ENCODE data around the gene PKP4.
"Not testable (repeated sequence)": the region's sequence is repeated elsewhere in the genome, so short reads cannot be mapped to it uniquely, and the experiment has no call there.

PKP4 gene, protein sequence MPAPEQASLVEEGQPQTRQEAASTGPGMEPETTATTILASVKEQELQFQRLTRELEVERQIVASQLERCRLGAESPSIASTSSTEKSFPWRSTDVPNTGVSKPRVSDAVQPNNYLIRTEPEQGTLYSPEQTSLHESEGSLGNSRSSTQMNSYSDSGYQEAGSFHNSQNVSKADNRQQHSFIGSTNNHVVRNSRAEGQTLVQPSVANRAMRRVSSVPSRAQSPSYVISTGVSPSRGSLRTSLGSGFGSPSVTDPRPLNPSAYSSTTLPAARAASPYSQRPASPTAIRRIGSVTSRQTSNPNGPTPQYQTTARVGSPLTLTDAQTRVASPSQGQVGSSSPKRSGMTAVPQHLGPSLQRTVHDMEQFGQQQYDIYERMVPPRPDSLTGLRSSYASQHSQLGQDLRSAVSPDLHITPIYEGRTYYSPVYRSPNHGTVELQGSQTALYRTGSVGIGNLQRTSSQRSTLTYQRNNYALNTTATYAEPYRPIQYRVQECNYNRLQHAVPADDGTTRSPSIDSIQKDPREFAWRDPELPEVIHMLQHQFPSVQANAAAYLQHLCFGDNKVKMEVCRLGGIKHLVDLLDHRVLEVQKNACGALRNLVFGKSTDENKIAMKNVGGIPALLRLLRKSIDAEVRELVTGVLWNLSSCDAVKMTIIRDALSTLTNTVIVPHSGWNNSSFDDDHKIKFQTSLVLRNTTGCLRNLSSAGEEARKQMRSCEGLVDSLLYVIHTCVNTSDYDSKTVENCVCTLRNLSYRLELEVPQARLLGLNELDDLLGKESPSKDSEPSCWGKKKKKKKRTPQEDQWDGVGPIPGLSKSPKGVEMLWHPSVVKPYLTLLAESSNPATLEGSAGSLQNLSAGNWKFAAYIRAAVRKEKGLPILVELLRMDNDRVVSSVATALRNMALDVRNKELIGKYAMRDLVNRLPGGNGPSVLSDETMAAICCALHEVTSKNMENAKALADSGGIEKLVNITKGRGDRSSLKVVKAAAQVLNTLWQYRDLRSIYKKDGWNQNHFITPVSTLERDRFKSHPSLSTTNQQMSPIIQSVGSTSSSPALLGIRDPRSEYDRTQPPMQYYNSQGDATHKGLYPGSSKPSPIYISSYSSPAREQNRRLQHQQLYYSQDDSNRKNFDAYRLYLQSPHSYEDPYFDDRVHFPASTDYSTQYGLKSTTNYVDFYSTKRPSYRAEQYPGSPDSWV

DNA sequence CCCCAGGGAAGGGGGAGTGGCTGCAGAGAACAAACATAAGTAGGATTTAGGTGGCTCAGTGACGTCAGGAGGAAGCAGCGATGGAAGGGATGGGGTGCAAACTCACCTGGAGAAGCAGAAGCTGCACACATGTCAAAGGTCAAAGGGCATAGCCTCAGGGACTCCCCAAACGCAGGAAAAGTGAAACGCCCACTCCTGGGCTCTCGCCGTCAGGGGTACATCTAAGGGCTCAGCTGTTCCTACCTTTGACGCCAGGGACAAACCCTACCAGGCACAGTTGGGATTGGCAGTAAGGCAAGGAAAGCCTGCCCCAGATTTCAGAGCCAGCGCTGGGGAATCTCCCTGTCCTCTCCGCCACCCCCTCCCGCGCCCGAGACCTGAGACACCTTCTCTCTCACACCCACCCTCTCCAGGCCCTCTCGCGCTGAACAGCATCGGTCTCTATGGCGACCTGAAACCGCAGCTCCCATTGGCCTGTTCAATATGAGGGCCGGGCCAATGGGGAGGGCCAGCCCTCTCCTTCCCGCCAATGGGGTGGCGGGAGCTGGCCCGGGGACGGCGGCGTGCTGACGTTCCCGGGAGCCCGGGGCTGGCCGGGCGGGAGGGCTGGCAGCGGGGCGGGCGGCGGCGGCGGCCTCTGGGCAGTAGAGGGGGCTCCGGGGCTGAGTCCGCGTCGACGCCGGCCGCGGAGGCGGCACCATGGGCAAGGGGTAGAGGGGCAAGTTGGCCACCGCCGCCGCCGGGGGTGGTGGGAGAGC is at the start of gene PKP4, which contains the start of gene CCDC148:
TSS of gene PKP4 (plus strand) at position 644 of the 758 bp plus-strand sequence. CDS start 76,233 bp downstream, outside the sequence.
TSS of gene CCDC148 (minus strand) at position 445 of the 758 bp plus-strand sequence. CDS start at position 131, 314 bp downstream.
- Histone ChIP-seq H3K9ac (peak within 1 kb of the TSS; percentile 79), H3K27me3 (peaks cover 22% of the 10 kb centered on the region), H3K4me2 (peak within 1 kb of the TSS; percentile 96), H3K4me3 (peak within 1 kb of the TSS; percentile 88), H3K36me3 (no peaks in the 10 kb centered on the region), H3K27ac (peak within 1 kb of the TSS; percentile 61), H3K4me1 (peaks cover 21% of the 10 kb centered on the region), H4K20me1 (peaks cover 36% of the 10 kb centered on the region), H3K9me3 (no peaks in the 10 kb centered on the region)
- TF ChIP-seq Cebpa-rat (IDR thresholded peaks at IDR 0.05) = no peak

DNA sequence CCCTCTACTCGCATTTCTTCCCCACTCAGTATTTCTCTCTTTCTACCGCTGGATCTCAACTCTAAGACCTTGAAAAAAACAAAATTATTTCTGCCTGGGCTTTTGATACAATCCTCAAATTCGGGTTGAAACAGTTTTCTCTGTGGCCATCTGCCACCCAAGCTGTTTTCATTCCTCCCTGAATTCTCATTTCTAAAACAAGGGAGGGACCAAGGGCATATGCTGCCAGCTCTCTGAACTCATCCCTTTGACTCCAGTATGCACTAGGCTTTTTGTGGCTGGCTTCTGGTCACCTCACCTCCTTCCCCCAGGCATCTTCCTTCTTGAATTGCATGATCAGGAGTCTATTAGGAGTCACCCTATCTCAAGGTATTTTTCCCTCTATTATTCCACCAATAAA is 49.7 kb upstream of the PKP4 start:
- H3K4me3 ChIP-seq = no peak overlapping the region
- H3K27me3 ChIP-seq = no peaks in the 10 kb centered on the region
- no peak overlapping the region for H3K27ac ChIP-seq
- H3K36me3 ChIP-seq = no peaks in the 10 kb centered on the region
- peaks cover 10% of the 10 kb centered on the region; the same call in 1 of the 2 replicates for H3K9me3 ChIP-seq
- H3K4me2 ChIP-seq = no peak overlapping the region
- no peak overlapping the region for H3K9ac ChIP-seq
- no peak for TF ChIP-seq Cebpa-rat (IDR thresholded peaks at IDR 0.05)
- no peaks in the 10 kb centered on the region for H4K20me1 ChIP-seq
- H3K4me1 ChIP-seq = no peaks in the 10 kb centered on the region

DNA sequence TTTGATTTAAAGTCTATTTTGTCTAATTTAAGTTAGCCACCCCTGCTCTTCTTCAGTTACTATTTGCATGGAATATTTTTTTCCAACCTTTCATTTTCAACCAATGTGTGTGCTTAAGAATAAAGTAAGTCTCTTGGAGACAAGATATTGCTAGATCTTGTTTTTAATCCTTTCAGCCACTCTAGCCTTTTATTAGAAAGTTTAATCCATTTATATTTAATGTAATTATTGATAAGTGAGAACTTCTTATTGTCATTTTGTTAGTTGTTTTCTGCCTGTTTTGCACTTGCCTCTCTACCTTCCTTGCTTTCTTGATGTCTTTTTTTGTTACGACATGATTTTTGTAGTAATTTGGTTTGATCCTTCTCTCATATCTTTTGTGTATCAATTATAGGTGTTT is 46.6 kb upstream of the PKP4 start:
- Histone ChIP-seq H3K27ac (no peak overlapping the region), H3K36me3 (no peaks in the 10 kb centered on the region), H3K4me1 (no peaks in the 10 kb centered on the region), H3K9ac (no peak overlapping the region), H3K27me3 (no peaks in the 10 kb centered on the region), H4K20me1 (no peaks in the 10 kb centered on the region), H3K4me2 (no peak overlapping the region), H3K4me3 (no peak overlapping the region), H3K9me3 (peaks cover 11% of the 10 kb centered on the region; the same call in 1 of the 2 replicates)
- no peak for TF ChIP-seq Cebpa-rat (IDR thresholded peaks at IDR 0.05)

DNA sequence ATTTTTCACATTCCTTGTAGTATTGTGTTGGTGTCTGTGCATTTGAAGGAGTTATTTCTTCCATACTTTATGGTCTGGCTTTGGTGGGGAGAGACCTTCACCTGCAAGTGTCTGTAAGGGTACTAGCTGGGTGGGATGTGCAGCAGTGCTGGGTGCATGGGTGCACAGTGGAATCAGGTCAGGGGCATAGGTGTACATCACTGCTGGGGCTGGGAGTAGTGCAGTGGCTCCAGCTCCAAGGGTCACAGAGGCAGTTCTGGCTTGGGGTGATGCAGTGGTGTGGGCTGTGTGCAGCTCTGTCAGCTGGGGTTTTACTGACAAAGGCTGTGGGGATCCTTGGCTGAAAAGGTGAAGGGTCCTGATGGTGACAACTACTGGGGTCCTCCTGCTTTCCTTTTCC is 45.0 kb upstream of the PKP4 start:
- H3K9ac ChIP-seq = no peak overlapping the region
- H4K20me1 ChIP-seq = no peaks in the 10 kb centered on the region
- H3K4me2 ChIP-seq = no peak overlapping the region
- H3K9me3 ChIP-seq = peaks cover 21% of the 10 kb centered on the region
- no peak for TF ChIP-seq Cebpa-rat (IDR thresholded peaks at IDR 0.05)
- H3K36me3 ChIP-seq = no peaks in the 10 kb centered on the region
- no peak overlapping the region for H3K27ac ChIP-seq
- no peaks in the 10 kb centered on the region for H3K27me3 ChIP-seq
- no peak overlapping the region for H3K4me3 ChIP-seq
- no peaks in the 10 kb centered on the region for H3K4me1 ChIP-seq

DNA sequence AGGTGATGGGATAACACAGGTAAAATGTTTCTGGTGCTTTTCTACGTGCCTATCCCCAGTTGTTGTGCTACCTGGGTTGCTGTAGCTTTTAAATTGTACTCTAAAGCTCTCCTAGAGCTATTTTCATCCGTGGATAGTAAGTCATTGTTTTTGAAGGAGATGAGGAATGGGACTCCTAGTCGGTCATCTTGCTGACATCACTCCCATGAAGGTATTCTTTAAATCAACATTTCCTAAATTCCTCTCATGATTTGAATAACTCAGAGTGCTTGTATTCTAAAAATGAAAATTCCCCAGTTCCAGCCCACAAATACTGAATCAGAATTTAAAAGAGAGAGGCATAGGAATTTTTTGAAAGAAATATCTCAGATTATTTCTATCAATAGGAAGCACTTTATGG is 44.5 kb upstream of the PKP4 start:
- no peak overlapping the region for H3K27ac ChIP-seq
- H3K9me3 ChIP-seq = peaks cover 21% of the 10 kb centered on the region
- no peak overlapping the region for H3K4me2 ChIP-seq
- H3K36me3 ChIP-seq = no peaks in the 10 kb centered on the region
- H3K27me3 ChIP-seq = no peaks in the 10 kb centered on the region
- H3K4me3 ChIP-seq = no peak overlapping the region
- TF ChIP-seq Cebpa-rat (IDR thresholded peaks at IDR 0.05) = no peak
- H3K4me1 ChIP-seq = no peaks in the 10 kb centered on the region
- H3K9ac ChIP-seq = no peak overlapping the region
- H4K20me1 ChIP-seq = no peaks in the 10 kb centered on the region

DNA sequence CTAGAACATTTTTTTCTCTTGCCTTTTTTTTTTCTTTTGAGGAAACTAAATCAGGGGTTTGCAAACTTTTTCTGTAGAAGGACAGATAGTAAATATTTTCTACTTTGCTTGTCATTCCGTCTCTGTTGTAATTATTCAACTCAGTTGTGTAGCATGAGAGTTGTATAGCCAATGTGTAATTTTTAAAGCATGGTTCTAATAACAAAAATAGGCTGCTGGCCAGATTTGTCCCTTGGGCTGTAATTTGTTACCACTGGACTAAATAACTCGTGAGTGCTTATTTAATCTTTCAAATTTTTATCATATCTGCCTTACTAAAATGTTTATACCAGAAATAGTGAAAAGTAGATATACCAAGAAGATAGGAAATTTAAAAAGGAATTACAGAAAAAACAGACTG is 43.2 kb upstream of the PKP4 start:
- Histone ChIP-seq H3K4me1 (no peaks in the 10 kb centered on the region), H3K27ac (no peak overlapping the region), H3K9ac (no peak overlapping the region), H4K20me1 (no peaks in the 10 kb centered on the region), H3K27me3 (0 out of 2 replicates have a peak, but pooled peaks cover 3% of the 10 kb centered on the region), H3K36me3 (no peaks in the 10 kb centered on the region), H3K4me2 (no peak overlapping the region), H3K4me3 (no peak overlapping the region), H3K9me3 (peaks cover 21% of the 10 kb centered on the region)
- TF ChIP-seq Cebpa-rat (IDR thresholded peaks at IDR 0.05) = no peak

DNA sequence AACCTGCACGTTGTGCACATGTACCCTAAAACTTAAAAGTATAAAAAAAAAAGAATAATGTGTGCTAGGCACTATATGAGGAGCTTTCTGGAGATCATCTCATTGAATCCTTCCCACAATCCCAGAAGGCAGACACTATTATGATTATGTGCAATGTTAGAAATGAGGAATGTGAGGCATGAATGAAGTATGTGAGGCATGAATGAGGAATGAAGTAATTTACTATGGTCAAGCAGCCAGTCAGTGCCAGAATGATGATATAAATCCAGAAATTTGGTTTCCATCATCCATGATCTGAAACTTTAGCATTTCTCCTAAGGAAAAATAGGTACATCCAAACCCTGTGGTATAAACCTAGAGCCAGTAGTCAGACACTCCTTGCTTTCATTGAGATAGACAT is 42.2 kb upstream of the PKP4 start:
- TF ChIP-seq Cebpa-rat (IDR thresholded peaks at IDR 0.05) = no peak
- H3K4me2 ChIP-seq = no peak overlapping the region
- H3K9ac ChIP-seq = no peak overlapping the region
- H3K4me1 ChIP-seq = no peaks in the 10 kb centered on the region
- H3K9me3 ChIP-seq = peaks cover 21% of the 10 kb centered on the region
- no peak overlapping the region for H3K4me3 ChIP-seq
- no peaks in the 10 kb centered on the region for H3K36me3 ChIP-seq
- H3K27ac ChIP-seq = no peak overlapping the region
- no peaks in the 10 kb centered on the region for H4K20me1 ChIP-seq
- H3K27me3 ChIP-seq = 0 out of 2 replicates have a peak, but pooled peaks cover 3% of the 10 kb centered on the region

DNA sequence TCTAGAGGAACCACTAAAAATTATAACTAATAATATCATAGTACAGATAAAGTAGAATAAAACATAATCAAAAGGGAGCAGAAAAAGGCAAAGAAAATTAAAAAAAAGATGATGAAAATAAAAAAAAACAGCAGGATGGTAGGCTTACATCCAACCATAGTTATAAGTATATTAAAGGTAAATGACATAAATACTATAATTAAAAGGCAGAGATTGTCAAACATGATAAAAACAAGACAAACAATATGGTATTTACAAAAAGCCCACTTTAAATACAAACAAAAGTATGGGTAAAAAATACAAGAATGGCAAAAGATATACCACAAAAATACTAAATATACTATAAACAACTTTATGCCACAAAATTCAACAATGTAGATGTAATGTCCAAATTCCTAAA is 24.6 kb upstream of the PKP4 start:
- no peak for TF ChIP-seq Cebpa-rat (IDR thresholded peaks at IDR 0.05)
- Histone ChIP-seq H3K27me3 (no peaks in the 10 kb centered on the region), H3K36me3 (no peaks in the 10 kb centered on the region), H3K4me2 (no peak overlapping the region), H3K4me1 (no peaks in the 10 kb centered on the region), H4K20me1 (no peaks in the 10 kb centered on the region), H3K27ac (no peak overlapping the region), H3K9me3 (peaks cover 22% of the 10 kb centered on the region; the same call in 1 of the 2 replicates), H3K4me3 (no peak overlapping the region), H3K9ac (no peak overlapping the region)

DNA sequence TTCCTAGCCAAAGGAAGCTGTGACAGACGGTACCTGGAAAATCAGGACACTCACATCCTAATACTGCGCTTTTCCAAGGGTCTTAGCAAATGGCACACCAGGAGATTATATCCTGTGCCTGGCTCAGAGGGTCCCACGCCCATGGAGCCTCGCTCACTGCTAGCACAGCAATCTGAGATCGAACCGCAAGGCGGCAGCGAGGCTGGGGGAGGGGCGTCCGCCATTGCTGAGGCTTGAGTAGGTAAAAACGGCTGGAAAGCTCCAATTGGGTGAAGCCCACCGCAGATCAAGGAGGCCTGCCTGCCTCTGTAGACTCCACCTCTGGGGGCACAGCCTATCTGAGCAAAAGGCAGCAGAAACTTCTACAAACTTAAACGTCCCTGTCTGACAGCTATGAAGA is 23.0 kb upstream of the PKP4 start:
- peaks cover 22% of the 10 kb centered on the region; the same call in 1 of the 2 replicates for H3K9me3 ChIP-seq
- H3K4me1 ChIP-seq, H3K36me3 ChIP-seq, H4K20me1 ChIP-seq, H3K4me2 ChIP-seq, H3K27me3 ChIP-seq, H3K4me3 ChIP-seq, H3K27ac ChIP-seq, H3K9ac ChIP-seq: not testable (repeated sequence)

DNA sequence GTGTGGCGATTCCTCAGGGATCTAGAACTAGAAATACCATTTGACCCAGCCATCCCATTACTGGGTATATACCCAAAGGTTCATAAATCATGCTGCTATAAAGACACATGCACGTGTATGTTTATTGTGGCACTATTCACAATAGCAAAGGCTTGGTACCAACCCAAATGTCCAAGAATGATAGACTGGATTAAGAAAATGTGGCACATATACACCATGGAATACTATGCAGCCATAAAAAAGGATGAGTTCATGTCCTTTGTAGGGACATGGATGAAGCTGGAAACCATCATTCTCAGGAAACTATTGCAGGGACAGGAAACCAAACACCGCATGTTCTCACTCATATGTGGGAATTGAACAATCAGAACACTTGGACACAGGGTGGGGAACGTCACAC is 17.7 kb upstream of the PKP4 start:
- not testable (repeated sequence) for H3K4me1 ChIP-seq, H3K27ac ChIP-seq, H4K20me1 ChIP-seq, H3K27me3 ChIP-seq, H3K9ac ChIP-seq, H3K36me3 ChIP-seq, H3K4me3 ChIP-seq, H3K4me2 ChIP-seq, H3K9me3 ChIP-seq
